Neural progenitor cell (in vitro differentiated cells): ENCODE data around the gene CNTNAP2.

Experiments
- CTCF ChIP-seq: fragments of 200-600 bp; sonication (generic); IDR thresholded peaks from 2 replicates; pipeline ENCODE4 v1.5.1; 2017; ENCODE audit warnings: antibody characterized with exemption, mild to moderate bottlenecking
- EZH2phosphoT487 ChIP-seq: fragments of 200-600 bp; sonication (generic); IDR thresholded peaks from 2 replicates; pipeline ENCODE4 v1.6.1; 2017; ENCODE audit warnings: antibody characterized with exemption

GRCh38 chr7:147578196-147578595 is 1461.6 kb downstream of the CNTNAP2 start:
- TF ChIP-seq CTCF (no peak), EZH2phosphoT487 (no peak)
